ENCODE measurements around the gene MRPS2. TPM values are rescaled to one million over a fixed set of nuclear protein-coding genes. Genes with fewer than 3 reads are reported as not detected.

Gene MRPS2
- total RNA-seq, 3 donors from 2014 or later (not counting 1 experiment from before 2014, with no cell fraction given) = 15.6 to 26.7 (median 24.7) TPM

GRCh38 chr9:135463140-135463539 is 37.3 kb upstream of the MRPS2 start:
- Histone ChIP-seq H3K4me3 (ENCODE audit: low read length) (no peak overlapping the region), H3K4me1 (ENCODE audit: control insufficient read depth, insufficient read depth, low read length) (no peaks in the 10 kb centered on the region), H3K9me3 (ENCODE audit: control insufficient read depth, insufficient read depth, low read length) (no peaks in the 10 kb centered on the region), H3K27me3 (ENCODE audit: control insufficient read depth, insufficient read depth, low read length) (no peaks in the 10 kb centered on the region), H3K36me3 (ENCODE audit: control insufficient read depth, insufficient read depth, low read length) (no peaks in the 10 kb centered on the region), H3K27ac (ENCODE audit: low read length) (no peak overlapping the region)
- Mint-ChIP-seq H3K27ac (no peak overlapping the region), H3K36me3 (no peaks in the 10 kb centered on the region), H3K4me1 (no peaks in the 10 kb centered on the region), H3K27me3 (ENCODE audit: low read depth in 2 of 2) (peaks cover 4 to 17% of the 10 kb centered on the region in 2 donors), H3K9me3 (no peaks in the 10 kb centered on the region), H3K4me3 (no peak overlapping the region)
- intact Hi-C loops (cut with micrococcal nuclease) = no loop called here
- ATAC-seq = no peak
- 70% methylated on average over 3 of the region's 3 CpGs for WGBS (ENCODE audit: insufficient coverage)
- no peak for TF ChIP-seq CTCF (IDR thresholded peaks at IDR 0.05)
- DNase-seq = no peak

GRCh38 chr9:135464181-135464580 is 36.3 kb upstream of the MRPS2 start:
- Histone ChIP-seq H3K9me3 (ENCODE audit: control insufficient read depth, insufficient read depth, low read length) (no peaks in the 10 kb centered on the region), H3K27me3 (ENCODE audit: control insufficient read depth, insufficient read depth, low read length) (no peaks in the 10 kb centered on the region), H3K4me1 (ENCODE audit: control insufficient read depth, insufficient read depth, low read length) (peaks cover 4% of the 10 kb centered on the region), H3K36me3 (ENCODE audit: control insufficient read depth, insufficient read depth, low read length) (no peaks in the 10 kb centered on the region), H3K27ac (ENCODE audit: low read length) (no peak overlapping the region), H3K4me3 (ENCODE audit: low read length) (no peak overlapping the region)
- Mint-ChIP-seq H3K4me3 (no peak overlapping the region), H3K27me3 (ENCODE audit: low read depth in 2 of 2) (peaks cover 7 to 12% of the 10 kb centered on the region in 2 donors), H3K9me3 (no peaks in the 10 kb centered on the region), H3K27ac (no peak overlapping the region), H3K4me1 (no peaks in the 10 kb centered on the region), H3K36me3 (no peaks in the 10 kb centered on the region)
- 93% methylated on average over 7 of the region's 7 CpGs for WGBS (ENCODE audit: insufficient coverage)
- ATAC-seq = no peak
- TF ChIP-seq CTCF (IDR thresholded peaks at IDR 0.05) = no peak
- DNase-seq = no peak
- intact Hi-C loops (cut with micrococcal nuclease) = no loop called here

GRCh38 chr9:135468854-135469521 is 31.5 kb upstream of the MRPS2 start:
- Mint-ChIP-seq H3K4me1 (no peaks in the 10 kb centered on the region), H3K27ac (no peak overlapping the region), H3K27me3 (ENCODE audit: low read depth in 2 of 2) (peaks cover 12 to 16% of the 10 kb centered on the region in 2 donors), H3K36me3 (no peaks in the 10 kb centered on the region), H3K9me3 (no peaks in the 10 kb centered on the region), H3K4me3 (no peak overlapping the region)
- WGBS (ENCODE audit: insufficient coverage) = 54% methylated on average over 16 of the region's 16 CpGs
- no peak overlapping the region for H3K4me3 ChIP-seq (ENCODE audit: low read length)
- no peaks in the 10 kb centered on the region for H3K36me3 ChIP-seq (ENCODE audit: control insufficient read depth, insufficient read depth, low read length)
- DNase-seq (peak in 1 of 2 donors; percentile 31), ATAC-seq (no peak)
- no peaks in the 10 kb centered on the region for H3K27me3 ChIP-seq (ENCODE audit: control insufficient read depth, insufficient read depth, low read length)
- H3K4me1 ChIP-seq (ENCODE audit: control insufficient read depth, insufficient read depth, low read length) = peaks cover 4% of the 10 kb centered on the region
- no peak for TF ChIP-seq CTCF (IDR thresholded peaks at IDR 0.05)
- H3K9me3 ChIP-seq (ENCODE audit: control insufficient read depth, insufficient read depth, low read length) = no peaks in the 10 kb centered on the region
- no peak overlapping the region for H3K27ac ChIP-seq (ENCODE audit: low read length)
- intact Hi-C loops (cut with micrococcal nuclease) = no loop called here

All from natural killer cell (primary cell).